Right renal pelvis (tissue), 4 donors: ENCODE results near the gene SLC52A3. TPM values are rescaled to one million over a fixed set of nuclear protein-coding genes. Genes with fewer than 3 reads are reported as not detected.
A peak's percentile ranks its signal among the peaks of the same experiment; 100 is the strongest.
"Not testable (repeated sequence)": the region's sequence is repeated elsewhere in the genome, so short reads cannot be mapped to it uniquely, and the experiment has no call there.

Experiments used
- DNase-seq, 4 donors: peaks; one replicate each; pipeline ENCODE4 v3.0.0-alpha.2; 2013; ENCODE audit warnings: low read depth in 4 of 4, low spot score in 3 of 4, missing footprints in 1 of 4
- polyA plus RNA-seq, 4 donors: library from polyadenylated mRNA; unstranded; fragments of 120-200 nt; gene quantifications; one replicate each; pipeline ENCODE4 v1.2.1, GENCODE V29; 2013; ENCODE audit not compliant: insufficient read length in 4 of 4

The SLC52A3 gene
- 1 to 10 TPM; 3.7 to 6.4 (median 4.4) TPM for polyA plus RNA-seq

DNA sequence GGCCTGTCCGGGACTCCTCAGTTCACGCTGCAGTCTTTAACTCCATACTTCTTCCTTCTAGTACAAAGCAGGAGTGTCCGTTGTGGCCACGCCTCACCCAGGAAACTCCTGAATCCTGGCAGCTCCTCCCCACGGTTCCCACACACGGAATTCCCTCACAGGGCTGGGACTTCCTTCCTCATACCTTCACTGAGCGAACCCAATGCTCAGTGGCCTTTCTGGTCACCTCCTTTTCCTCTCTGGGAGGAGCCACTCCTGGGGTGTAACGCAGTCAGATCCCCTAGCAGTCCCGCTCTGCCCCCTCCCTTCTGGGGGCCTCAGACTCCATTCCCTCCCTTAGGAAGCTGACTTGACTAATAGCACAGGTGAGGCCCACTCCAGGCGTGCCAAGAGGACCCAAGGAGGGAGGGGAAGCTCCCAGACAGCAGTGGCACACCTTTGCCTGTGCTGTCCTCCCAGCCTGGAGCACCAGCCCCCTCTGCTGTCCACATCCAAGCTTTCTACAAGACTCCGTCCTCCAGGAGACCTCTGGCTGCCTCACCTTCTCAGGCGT is at the start of gene SLC52A3:
Gene SLC52A3 (minus strand): TSS at position 75 of the 553 bp plus-strand sequence. CDS start 2,726 bp downstream, outside the sequence.
- DNase-seq: no peak

DNA sequence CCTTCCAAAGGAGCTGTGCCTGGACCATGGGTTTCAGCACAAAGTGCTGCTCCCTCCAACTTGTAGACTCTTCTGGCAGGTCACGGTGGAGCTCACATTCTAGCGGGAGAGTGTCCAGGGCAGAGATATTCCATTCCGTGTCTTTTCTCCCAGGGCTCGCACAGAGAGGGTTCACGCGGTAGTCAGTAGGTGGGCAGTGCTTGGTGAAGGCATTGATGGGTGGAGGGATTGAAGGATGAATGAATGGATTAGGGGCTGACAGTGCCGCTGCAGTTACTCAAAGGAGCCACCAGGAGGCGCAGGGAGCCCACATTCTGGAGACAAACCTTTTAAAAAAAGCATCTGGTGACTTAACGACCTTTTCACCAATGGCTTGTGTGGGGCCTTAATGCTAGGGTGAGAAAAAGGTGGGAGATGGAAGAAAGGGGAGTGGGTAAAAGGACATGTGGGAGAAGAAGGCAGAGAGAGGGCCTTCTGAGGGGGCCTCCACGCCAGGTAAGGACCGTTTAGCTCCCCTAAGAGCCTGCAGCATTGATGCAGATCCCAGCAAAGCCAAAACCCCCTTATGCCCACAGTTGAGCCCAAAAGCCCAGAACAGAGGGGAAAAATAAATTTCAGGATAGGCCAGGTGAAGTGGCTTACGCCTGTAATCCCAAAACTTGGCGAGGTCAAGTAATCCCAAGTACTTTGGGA is 47.8 kb upstream of the SLC52A3 start:
- DNase-seq: peak in 3 of 4 donors; percentile 10 to 39 (median 36)

DNA sequence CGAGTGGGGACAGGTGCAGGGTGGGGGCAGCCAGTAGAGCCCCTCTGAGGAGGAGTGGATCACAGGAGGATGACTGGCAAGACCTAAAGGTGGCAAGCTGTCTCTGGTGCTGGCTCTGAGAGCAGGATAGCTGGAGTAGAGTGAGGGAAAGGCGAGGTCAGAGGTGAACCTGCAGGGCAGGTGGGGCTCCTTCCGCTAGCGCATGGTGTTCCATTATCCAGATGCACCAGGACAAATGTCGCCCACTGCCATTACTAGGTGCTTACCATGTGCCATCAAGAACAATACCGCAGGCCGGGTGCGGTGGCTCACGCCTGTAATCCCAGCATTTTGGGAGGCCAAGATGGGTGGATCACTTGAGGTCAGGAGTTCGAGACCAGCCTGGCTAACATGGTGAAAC is 46.9 kb upstream of the SLC52A3 start:
- DNase-seq: no peak

DNA sequence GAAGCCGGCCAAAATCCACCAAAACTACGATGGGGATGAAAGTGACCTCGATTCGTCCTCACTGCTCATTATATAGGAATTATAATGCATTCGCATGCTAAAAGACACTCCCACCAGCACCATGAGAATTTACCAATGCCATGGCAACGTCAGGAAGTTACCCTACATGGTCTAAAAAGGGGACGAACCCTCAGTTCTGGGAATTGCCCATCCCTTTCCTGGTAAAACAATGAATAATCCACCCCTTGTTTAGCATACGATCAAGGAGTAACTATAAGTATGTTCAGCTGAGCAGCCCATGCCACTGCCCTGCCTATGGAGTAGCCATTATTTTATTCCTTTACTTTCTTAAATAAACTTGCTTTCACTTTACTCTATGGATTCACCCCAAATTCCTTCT is 45.1 kb upstream of the SLC52A3 start:
- DNase-seq: no peak

- not testable (repeated sequence) for DNase-seq
These were observed 44.1 kb upstream of the SLC52A3 start for GRCh38 chr20:812435-812814.

DNA sequence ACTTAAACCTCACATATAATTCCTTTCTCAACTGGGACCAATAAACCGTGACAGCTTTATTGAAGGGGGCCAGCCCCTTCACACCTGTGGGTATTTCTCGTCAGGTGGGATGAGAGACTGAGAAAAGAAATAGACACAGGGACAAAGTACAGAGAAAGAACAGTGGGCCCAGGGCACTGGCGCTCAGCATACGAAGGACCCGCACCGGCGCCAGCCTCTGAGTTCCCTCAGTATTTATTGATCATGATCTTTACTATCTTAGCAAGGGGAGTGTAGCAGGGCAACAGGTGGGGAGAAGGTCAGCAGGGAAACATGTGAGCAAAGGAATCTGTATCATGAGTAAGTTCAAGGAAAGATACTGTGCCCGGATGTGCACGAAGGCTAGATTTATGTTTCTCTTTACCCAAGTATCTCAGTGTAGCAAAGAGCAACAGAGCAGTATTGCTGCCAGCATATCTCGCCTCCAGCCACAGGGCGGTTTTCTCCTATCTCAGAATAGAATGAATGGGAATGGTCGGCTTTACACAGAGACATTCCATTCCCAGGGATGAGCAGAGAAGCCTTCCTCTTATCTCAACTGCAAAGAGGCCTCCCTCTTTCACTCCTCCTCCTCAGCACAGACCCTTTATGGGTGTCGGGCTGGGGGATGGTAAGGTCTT is 43.6 kb upstream of the SLC52A3 start:
- not testable (repeated sequence) for DNase-seq

GRCh38 chr20:805713-806112 is 37.4 kb upstream of the SLC52A3 start:
- DNase-seq: no peak

GRCh38 chr20:801678-802077 is 33.4 kb upstream of the SLC52A3 start:
- DNase-seq: no peak

- DNase-seq: not testable (repeated sequence)
These were observed 31.7 kb upstream of the SLC52A3 start for GRCh38 chr20:800026-800425.

DNA sequence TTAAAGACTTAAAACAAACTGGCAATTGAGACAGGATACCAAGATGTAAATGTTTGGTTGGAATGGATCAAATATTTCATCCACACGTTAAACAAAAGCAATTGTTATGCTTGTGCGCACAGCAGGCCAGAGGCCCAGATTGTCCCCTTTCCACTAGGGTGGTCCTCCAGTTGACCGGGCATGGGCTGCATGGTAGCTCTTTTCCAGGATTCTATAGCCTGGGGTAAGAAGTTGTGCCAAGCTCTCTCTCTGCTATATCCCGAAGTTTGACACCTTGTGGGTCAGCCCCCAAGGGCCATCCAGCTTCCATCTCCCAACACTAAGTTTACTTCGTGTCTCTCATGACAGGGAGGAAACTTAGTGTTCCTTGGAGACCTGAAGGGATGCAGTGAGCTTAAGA is 30.4 kb upstream of the SLC52A3 start:
- DNase-seq: not testable (repeated sequence)

GRCh38 chr20:796921-797320 is 28.6 kb upstream of the SLC52A3 start:
- DNase-seq: no peak

GRCh38 chr20:792248-792647 is 23.9 kb upstream of the SLC52A3 start:
- DNase-seq: no peak

- no peak for DNase-seq
These were observed 22.8 kb upstream of the SLC52A3 start for GRCh38 chr20:791056-791455.

DNA sequence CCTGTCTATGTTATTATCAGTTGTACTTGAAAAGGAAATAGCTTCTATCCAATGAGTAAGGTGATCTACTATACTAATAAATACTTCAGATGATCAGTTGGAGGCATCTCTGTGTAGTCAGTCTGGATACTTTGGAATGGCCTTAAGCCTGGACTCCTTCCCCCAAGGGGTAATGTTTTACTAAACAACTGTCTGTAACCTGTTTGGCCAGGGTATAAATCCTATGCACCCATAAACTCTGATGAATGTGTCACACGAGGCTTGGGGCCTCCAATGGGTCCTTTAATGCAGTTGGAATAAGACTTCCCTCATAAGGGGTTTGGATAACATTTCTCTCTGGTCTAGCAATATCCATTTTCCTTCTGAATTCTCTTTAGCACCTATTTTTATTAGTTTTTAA is 19.5 kb upstream of the SLC52A3 start:
- DNase-seq: peak in 1 of 4 donors; percentile 14

- DNase-seq: no peak
These were observed 11.5 kb upstream of the SLC52A3 start for GRCh38 chr20:779771-780170.

DNA sequence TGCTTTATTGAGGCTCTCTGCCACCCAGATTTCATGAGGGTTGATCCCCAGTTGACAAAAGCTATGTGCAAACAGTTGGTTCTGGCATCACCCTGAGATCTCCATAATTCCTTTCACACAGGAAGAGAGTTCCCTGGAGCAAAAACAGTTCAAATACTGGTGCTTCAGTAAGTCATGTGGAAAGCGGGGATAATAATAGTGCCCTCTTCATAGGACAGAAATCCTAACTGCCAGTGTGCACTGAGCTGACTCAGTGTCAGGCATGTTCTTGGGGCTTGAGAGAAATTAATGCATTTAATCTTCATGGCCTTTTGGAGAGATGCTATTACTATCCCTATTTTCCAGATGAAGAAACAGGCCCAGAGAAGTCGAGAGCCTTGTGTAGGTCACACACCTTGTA is 7.9 kb upstream of the SLC52A3 start:
- DNase-seq: no peak

GRCh38 chr20:775679-776135 is 7.4 kb upstream of the SLC52A3 start:
- DNase-seq: no peak

- no peak for DNase-seq
These were observed 6.4 kb upstream of the SLC52A3 start for GRCh38 chr20:774660-775057.

- DNase-seq: no peak
These were observed 5.8 kb upstream of the SLC52A3 start for GRCh38 chr20:774016-774659.

- no peak for DNase-seq
These were observed 4.5 kb upstream of the SLC52A3 start for GRCh38 chr20:772806-773205.

GRCh38 chr20:771741-772464 is 3.6 kb upstream of the SLC52A3 start:
- no peak for DNase-seq
